HEK293T (cell line): ENCODE measurements around the gene NRXN2.

ENCODE experiments used
- BHLHE40 ChIP-seq: fragments of 450-650 bp; IDR thresholded peaks from 2 replicates; pipeline ENCODE4 v1.6.1; 2016; ENCODE audit warnings: mild to moderate bottlenecking, moderate library complexity, borderline replicate concordance
- CTBP1 ChIP-seq: fragments of 450-650 bp; IDR thresholded peaks from 2 replicates; pipeline ENCODE4 v1.6.1; 2016; ENCODE audit warnings: borderline replicate concordance
- ELF4 ChIP-seq: fragments of 450-650 bp; IDR thresholded peaks from 2 replicates; pipeline ENCODE4 v1.6.1; 2017; ENCODE audit warnings: antibody characterized with exemption
- FOXK2 ChIP-seq: fragments of 450-650 bp; IDR thresholded peaks from 2 replicates; pipeline ENCODE4 v1.6.1; 2016; ENCODE audit warnings: mild to moderate bottlenecking
- FOXM1 ChIP-seq: fragments of 450-650 bp; IDR thresholded peaks from 2 replicates; pipeline ENCODE4 v1.6.1; 2017; ENCODE audit warnings: mild to moderate bottlenecking, borderline replicate concordance
- HDGF ChIP-seq: fragments of 450-650 bp; IDR thresholded peaks from 2 replicates; pipeline ENCODE4 v1.6.1; 2017; ENCODE audit warnings: antibody characterized with exemption, borderline replicate concordance
- LEF1 ChIP-seq: fragments of 450-650 bp; IDR thresholded peaks from 2 replicates; pipeline ENCODE4 v1.6.1; 2017; ENCODE audit warnings: mild to moderate bottlenecking, borderline replicate concordance
- NFRKB ChIP-seq: fragments of 450-650 bp; IDR thresholded peaks from 2 replicates; pipeline ENCODE4 v1.6.1; 2016; ENCODE audit warnings: mild to moderate bottlenecking, moderate library complexity
- SP1 ChIP-seq: fragments of 450-650 bp; IDR thresholded peaks from 2 replicates; pipeline ENCODE4 v1.6.1; 2017
- SUZ12 ChIP-seq: fragments of 450-650 bp; IDR thresholded peaks from 2 replicates; pipeline ENCODE4 v1.6.1; 2016; ENCODE audit warnings: mild to moderate bottlenecking
- TARDBP ChIP-seq: fragments of 450-650 bp; IDR thresholded peaks from 2 replicates; pipeline ENCODE4 v1.6.1; 2016
- ZNF384 ChIP-seq: fragments of 450-650 bp; IDR thresholded peaks from 2 replicates; pipeline ENCODE4 v1.6.1; 2016
- TF ChIP-seq, protein P1 (sequence below): fragments of 450-650 bp; IDR thresholded peaks from 2 replicates; pipeline ENCODE4 v1.6.1; 2016

DNA sequence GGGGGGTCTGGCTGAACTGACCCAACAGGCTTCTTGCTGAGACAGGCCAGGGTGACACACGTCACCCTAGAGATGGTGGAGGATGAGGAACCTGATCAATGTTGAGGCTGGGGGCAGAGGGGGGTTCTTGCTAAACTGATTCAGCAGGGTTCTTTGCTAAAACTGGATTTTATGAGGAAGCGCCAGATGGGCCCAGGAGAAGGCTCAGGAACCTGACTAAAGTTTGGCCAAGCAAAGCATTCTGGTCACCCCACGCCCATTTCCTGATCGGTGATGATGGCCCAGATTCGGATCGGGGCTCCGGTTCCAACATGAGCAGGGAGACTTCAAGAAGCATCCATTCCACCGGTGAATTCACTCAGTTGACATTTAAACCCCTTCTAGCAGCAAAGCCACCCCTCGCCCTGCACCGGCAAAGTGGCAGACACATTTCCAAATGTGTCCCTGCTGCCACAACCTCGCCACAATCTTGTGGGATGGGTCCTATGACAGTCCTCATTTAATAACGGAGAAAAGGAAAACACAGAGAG, 166.2 kb downstream of the NRXN2 start:
- TF ChIP-seq FOXM1 (no peak), SP1 (no peak), FOXK2 (no peak), ELF4 (no peak), SUZ12 (no peak), ZNF384 (no peak), BHLHE40 (no peak), HDGF (no peak), NFRKB (no peak), TARDBP (no peak), LEF1 (no peak), CTBP1 (no peak)
- TF ChIP-seq, protein P1, sequence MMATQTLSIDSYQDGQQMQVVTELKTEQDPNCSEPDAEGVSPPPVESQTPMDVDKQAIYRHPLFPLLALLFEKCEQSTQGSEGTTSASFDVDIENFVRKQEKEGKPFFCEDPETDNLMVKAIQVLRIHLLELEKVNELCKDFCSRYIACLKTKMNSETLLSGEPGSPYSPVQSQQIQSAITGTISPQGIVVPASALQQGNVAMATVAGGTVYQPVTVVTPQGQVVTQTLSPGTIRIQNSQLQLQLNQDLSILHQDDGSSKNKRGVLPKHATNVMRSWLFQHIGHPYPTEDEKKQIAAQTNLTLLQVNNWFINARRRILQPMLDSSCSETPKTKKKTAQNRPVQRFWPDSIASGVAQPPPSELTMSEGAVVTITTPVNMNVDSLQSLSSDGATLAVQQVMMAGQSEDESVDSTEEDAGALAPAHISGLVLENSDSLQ = no peak
